GM19240 (cell line): ENCODE data around the gene SBDS.
"Not testable (repeated sequence)": the region's sequence is repeated elsewhere in the genome, so short reads cannot be mapped to it uniquely, and the experiment has no call there.

Experiments used
- DNase-seq: peaks from one replicate; pipeline ENCODE4 v3.0.0; 2011; ENCODE audit warnings: low spot score; ENCODE audit not compliant: insufficient read length

Gene SBDS

DNA sequence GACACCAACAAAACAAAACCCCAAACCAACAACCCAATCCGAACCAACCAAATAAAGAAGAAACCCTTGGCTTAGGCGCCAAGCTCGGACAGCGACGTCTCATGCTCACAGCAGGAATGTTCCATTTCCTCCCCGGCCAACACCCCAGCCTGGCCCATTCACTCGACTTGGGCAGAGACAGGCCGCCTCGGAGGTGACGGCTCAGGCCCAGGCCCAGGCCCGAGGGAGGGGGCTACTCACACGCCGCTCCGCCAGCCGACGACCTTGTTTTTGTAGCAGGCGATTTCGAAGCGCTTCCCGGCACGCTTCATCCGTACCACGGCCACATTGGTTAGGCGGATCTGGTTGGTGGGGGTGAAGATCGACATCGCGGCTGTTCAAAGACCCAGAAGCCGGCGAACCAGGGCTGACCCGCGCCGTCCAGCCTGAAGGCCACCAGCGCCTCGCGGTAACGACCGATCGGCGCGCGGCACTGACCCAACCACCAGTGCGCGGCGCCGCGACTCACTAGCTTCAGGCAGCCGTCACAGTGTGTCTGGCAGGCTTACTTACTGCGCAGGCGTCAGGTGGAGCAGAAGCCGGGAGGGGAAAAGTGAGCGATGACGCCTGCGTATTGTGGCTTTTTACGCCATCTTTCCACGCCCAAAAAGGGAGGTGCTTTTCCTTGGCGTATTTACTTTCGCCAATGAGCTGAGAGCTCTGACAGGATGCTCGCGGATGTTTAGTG lies at the start of gene SBDS:
TSS of gene SBDS (minus strand) at position 537 of the 727 bp plus-strand sequence. CDS start at position 368, 169 bp downstream.
- DNase-seq, result not testable (repeated sequence)

DNA sequence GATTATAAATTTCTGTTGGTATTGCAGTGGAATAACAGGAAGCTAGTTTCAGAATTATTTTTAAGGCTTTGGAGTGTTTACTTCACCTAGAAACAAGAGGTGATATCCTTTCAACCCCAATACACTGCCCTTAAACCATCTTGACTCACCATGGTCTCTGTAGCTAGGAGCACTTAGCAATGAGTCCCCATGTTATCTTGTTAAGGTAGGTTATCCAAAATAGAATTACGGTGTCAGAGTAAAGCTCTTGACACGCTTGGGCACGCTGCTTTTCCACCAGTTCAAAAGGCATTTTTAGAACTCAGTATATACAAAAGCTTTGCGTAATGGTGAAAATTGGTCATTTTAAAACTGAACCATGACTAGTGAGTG lies 48.2 kb upstream of the SBDS start:
- not testable (repeated sequence) for DNase-seq

DNA sequence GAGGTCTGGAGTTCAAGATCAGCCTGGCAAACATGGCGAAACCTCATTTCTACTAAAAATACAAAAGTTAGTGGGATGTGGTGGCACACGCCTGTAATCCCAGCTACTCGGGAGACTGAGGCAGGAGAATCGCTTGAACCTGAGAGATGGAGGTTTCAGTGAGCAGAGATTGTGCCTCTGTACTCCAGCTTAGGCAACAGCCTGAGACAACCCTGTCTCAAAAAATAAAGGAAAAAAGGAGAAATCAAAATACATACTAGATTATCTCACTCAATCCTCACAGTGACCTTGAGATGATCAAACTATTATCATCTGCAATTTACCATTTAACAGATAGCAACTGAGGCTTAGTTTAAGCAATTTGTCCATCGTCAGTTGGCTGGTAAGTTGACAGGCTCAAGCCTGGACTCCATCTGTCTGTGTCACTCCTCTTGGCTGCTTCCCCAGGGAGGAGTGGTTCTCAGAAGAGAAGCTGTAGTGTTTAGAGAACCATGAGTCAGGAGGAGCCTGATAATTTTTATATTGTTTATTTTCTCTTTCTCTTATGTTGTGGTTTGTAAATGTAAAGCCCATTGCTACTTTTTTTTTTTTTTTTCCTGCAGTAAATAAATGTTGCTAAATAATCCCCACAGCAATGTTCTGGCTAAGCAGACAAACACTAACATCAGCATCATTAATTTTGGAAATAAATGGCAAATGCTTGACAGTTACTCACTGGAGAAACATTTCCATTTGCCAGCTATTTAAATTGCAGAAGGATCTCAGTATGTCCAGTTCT lies 47.6 kb upstream of the SBDS start:
- not testable (repeated sequence) for DNase-seq

DNA sequence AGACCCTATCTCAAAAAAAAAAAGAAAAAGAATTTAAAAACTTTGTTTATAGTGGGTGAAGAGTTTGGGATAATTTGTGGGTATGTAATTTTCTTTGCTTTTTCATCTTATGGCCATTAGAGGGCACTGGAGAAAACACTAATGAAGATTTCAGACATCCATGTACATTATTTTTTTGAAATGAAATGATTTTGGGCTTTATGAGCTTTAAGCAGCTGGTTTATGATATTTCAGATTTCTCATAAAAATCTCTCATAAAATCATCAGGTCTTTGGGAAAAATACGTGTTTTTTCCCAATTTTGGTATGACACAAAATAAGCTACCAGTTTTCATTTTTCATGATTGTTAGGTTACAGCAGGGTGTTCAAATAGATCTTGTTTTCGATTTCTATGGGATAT lies 45.4 kb upstream of the SBDS start:
- DNase-seq, result not testable (repeated sequence)

DNA sequence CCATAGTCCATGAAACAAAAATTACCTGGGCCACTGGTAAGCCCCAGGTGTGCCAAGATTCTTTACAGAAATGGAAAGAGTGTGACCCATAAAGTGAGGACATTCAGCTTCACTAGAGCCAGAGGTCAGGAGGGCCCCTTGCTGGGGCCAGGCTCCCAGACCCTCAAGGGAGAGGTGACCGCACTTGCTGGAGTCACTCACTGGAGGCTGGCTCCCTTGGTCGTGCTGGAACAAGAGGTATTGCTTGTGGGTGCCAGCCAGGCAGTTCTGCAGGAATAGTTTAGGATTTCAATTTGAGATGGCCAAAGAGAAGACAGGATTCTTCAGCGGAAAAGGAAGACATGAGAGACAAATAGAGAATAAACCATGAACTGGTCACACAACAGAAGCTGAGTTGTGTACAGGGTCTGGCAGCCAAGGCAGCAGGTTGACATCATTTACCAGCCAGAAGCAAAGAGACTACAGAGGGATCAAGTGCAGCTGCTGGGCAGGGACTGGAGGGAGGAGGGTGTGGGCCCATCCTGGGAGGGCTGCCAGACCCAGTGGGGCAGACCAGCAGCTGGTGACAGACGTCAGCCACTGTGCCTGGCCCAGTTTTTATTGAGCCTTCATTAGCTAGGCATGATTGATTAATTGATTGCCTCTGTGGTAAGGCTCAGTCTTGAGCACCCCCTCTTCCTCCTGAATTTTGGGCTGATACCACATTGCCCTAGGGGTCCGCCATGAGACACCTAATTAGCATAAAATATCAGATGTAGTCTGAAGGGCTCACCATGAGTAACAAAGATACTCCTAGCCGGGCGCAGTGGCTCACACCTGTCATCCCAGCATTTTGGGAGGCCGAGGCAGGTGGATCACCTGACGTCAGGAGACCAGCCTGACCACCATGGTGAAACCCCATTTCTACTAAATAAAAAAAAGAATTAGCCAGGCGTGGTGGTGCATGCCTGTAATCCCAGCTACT lies 41.3 kb upstream of the SBDS start:
- not testable (repeated sequence) for DNase-seq

DNA sequence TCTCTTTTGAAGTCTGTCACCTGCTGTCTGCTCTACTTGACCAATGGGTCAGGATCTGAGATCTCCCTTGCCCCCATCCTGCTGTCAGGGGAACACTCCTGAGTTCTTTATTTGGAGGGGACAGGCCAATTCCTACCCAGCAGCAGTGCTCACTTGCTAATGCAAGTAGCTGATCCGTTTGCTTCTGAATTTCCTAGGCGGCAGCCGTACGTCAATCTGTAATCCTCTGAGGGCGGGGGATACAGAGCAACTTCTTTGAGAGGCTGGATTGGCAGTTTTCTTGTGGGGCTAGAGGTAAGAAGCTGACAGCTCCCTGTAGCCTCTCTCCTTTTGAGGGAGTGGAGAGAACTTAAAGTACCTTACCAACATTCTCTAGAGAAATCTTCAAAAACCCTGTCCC lies 37.9 kb upstream of the SBDS start:
- no peak for DNase-seq

DNA sequence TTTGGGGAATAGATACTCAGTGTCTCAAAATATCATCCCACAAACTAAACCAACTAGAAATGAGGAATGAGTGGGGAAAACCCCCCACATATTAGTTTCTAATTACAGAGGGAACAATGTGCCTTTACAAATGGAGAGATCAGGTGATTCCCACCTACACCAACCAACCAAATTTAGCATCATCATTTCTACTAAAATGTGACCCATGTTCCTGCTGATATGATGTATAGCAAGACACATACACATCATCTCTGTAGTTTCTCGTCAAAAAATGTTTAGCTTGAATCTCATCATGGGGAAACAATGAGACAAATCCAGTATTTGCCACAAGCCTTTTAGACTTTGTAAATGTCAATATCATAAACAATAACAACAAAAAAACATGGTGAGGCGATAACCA lies 36.3 kb upstream of the SBDS start:
- DNase-seq, result not testable (repeated sequence)

DNA sequence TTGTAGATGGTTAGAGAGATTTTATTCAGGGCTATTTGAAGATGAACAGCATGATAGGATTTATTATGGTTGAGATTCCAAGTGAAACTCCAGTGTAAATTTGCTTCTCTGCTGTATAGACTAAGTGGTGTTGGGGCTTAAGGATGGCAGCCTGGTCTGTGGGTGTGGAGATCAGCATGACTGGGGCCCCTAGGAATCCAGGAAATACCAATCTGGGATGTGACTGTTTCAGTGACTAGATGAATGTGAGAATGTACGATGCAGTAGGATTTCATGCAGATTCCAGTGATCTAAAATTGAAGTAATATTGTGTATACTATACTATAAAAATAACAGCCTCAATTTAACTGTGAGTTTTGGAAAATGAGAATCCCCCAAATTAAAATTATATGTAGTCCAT lies 30.1 kb upstream of the SBDS start:
- DNase-seq, result not testable (repeated sequence)

DNA sequence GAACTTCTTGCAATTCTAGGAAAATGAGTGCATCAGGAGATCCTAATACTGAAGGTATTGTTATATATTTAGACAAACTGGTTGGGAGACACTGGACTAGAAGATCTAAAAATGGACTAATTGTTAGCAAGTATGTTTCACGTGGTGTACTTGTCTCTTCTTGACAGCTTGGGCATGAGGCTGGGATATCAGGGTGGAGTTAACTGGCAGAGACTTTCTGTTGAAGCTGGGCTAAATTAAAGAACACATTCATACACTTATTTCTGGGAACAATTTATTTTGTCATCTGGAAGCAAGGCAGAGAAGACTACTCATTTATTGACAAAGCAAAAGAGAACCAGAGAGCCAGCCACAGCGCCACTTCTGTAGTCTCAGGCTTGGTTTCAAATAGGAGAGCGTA lies 27.1 kb upstream of the SBDS start:
- DNase-seq, result no peak

DNA sequence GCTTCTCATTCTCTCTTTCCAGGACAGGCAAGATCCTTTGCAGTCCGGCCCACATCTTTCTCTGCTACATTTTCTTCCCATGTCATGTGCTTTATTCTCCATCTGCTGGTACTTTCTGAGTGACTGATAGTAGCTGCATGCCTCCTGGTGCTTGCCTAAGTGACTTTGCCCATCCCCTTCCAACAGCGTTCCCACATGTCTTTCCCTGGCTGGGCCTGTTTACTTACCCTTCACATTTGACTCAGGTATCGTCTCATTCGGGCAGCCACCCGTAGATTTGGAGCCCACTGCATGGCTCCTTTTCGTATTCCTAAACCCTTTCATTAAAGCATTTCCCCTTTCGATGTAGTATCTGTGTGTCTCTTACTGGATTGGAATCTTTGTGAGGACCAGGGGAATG lies 25.9 kb upstream of the SBDS start:
- no peak for DNase-seq

DNA sequence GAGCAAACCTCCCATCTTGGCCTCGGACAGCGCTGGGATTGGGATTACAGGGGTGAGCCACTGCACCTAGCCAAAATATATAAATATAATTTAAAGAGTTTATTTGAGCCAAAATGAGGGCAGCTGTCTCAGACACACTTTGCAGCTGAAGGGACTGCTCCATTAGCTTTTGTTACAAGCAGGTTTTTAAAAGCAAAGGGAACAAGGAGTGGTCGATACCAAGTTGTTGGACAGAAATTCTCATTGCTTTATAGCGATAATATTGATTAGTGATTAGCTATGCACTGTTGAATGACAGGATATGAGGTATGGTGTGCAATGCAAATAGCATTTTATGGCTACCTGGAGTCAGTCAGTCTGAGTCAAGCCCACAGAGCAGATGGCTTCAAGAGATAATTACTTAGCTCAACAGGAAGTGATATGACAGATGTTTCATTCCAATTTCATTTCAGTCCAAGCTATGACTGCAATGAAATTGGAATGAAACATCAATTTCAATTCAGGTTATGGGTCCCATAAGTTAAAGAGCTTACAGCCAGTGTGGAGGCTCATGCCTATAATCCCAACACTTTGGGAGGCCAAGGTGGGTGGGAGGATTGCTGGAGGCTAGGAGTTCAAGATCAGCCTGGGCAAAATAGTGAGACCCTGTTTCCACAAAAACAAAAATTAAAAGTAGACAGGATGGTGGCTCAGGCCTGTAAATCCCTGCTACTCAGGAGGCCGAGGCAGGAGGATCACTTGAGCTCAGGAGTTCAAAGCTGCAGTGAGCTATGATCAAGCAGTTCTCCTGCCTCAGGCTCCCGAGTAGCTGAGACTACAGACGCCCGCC lies 24.4 kb upstream of the SBDS start:
- no peak for DNase-seq

DNA sequence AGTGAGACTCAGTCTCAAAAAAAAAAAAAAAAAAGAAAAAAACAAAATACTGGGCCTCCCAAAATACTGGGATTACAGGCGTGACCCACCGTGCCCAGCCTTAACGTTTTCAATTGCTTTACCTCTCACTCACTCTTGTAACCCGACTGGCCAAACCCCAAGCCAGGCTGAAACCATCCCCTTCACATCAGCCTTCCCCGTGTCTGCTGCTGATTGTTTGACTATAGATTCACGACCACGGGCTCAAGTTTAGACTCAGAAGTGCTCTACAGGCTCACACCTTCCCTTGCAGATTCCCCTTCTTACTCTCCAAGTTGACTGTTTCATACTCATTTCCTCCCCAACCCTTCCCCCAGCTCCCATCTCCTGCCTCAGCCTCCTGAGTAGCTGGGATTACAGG lies 23.6 kb upstream of the SBDS start:
- DNase-seq, result no peak

DNA sequence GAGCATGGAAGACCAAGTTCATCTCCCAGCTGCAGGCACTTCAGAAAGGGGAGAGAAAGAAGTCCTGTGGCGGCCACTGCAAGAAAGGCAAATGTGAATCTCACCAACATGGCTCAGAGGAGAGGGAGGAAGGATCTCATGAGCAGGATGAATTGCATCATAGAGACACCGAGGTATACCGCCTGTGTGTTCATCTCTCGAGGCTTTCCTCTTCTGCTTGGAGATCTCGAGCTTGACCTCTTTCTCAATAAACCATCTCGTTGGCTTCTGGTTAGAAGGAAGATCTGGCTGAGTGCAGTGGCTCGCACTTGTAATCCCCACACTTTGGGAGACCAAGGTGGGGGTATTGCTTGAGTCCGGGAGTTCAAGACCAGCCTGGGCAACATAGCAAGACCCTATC lies 22.6 kb upstream of the SBDS start:
- not testable (repeated sequence) for DNase-seq

DNA sequence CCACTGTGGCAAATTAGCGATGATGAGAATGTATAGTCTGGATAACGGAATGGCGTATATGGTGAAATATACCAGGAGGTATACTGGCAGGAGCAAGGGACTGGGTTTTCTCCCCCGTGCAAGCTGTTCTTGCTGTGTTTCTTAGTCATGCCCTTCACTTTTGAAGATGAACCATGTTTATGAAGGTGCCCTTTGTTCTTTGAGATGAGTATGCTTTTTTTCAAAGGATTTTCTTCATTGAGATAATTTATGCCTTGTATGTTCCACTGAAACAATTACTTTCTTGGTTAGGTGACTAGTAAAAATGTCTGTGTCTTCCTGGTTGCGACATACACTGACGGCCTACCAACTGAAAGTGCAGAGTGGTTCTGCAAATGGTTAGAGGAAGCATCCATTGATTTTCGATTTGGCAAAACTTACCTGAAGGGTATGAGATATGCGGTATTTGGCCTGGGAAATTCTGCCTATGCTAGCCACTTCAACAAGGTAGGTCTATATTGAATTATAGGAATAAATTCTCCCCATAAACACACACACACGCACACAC lies 18.8 kb upstream of the SBDS start:
- not testable (repeated sequence) for DNase-seq

DNA sequence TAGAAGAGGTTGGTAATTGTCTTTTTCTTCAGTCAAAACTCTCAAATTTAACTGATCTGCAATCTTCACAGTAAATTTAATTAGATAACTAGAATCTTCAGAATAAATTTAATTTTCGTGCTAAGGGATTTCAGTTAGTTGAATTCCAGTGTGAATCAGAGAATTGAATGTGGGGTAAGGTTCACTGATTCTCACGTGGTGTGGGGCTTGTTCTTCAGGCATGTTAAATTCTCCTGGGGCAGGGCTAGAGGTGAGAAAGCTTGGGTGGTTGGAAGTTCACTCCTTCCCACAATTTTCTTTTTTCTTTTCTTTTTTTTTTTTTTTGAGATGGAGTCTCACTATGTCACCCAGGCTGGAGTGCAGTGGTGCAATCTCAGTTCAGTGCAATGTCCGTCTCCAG lies 14.3 kb upstream of the SBDS start:
- not testable (repeated sequence) for DNase-seq

DNA sequence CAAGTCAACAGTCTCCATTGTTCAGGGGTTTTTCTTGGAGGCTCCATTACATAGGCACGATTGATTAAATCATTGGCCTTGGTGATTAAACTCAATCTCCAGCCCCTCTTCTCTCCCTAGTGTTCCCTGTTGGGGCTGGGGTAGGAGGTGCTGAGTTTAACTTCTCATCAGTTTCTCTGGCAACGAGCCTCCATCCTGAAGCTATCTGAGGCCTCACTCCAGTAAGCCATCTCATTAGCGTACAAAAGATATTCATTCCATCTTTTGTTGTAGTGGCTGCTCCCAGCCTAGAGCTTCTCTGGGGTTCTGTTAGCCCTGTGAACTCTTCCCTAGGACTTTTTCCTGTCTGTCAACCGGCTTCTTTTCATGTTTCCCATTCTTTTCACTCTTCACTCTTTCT lies 12.9 kb upstream of the SBDS start:
- no peak for DNase-seq

DNA sequence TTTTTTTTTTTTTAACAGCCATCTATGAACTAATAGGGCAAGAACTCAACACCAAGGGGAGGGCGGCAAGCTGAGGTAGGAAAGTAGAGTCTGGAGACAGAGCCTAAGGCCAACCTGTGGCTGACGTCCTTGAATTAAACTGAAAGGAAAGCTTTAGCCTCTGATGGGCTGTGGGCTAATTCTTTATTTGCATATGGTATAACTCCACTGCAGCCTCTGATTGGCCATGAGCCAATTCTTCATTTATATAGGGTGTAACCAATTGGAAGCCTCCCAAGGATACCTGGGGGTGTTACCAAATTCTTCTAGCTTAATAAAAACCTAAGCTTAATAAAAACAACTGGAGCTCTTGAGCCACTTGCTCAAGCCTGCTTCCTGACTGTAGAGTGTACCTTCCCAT lies 11.6 kb upstream of the SBDS start:
- DNase-seq, result no peak

DNA sequence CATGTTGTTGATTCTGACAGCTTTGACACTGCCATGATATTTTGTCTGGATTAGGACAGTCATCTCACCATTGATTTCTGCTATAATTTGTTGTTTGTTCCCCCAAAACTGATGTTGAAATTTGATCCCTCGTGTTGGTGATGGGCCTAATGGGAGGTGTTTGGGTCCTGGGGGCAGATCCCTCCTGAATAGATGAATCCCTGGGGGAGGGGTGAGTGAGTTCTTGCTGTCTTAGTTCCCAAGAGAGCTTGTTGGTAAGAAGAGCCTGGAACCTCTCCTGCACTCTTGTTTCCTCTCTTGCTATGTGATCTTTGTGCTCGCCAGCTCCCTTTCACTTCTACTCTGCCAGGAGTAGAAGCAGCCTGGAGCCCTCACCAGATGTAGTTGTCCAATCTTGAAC lies 8.8 kb upstream of the SBDS start:
- DNase-seq, result not testable (repeated sequence)

DNA sequence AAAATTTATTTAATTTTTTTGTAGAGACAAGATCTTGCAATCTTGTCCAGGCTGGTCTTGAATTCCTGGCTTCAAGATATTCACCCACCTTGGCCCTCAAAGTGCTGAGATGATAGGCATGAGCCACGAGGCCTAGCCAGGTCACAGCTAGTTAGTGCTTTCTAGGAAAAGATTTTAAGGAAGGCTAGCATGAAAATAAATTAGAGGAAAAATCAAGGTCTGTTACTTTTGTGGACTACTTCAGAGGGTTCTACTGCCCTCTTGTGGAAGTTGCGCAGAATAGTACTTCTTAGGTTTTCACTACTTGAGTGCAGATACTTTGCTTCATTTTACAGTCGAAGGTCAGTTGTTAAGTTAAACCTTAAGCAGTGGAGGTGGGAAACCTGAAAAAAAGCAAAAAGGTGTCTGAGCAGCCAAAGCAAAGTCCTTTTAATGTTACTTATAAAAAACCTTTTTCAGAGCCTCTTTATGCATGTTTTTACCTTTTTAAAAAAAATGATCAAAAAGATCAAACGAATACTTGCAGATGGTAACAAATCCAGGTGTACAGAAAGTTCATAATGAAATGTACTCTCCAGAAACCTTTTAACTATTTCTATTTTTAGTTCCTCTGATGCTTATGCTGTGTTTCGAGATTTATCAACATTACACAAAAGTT lies 5.3 kb upstream of the SBDS start:
- not testable (repeated sequence) for DNase-seq
